ENCODE results near the gene CNTN5. TPM values are rescaled to one million over a fixed set of nuclear protein-coding genes. Genes with fewer than 3 reads are reported as not detected.

The CNTN5 gene
- polyA plus RNA-seq, 1 donor (not counting 4 experiments of a cell fraction or from before 2014, with no cell fraction given): not detected

GRCh38 chr11:99631618-99632017 is 610.9 kb downstream of the CNTN5 start:
- no peaks in the 10 kb centered on the region for H3K36me3 ChIP-seq (ENCODE audit: control insufficient read depth in 2 of 2, extremely low read depth in 1 of 2, insufficient read depth in 2 of 2, low read length in 2 of 2)
- H3K27ac ChIP-seq (ENCODE audit: control insufficient read depth, insufficient read depth, low read length): no peak overlapping the region
- H3K27me3 ChIP-seq (ENCODE audit: control insufficient read depth, extremely low read depth, insufficient read depth, low read length): no peaks in the 10 kb centered on the region
- dilution Hi-C loops (cut with MboI; ENCODE audit: extremely low pct_ligation_motif_present, low sequenced_read_pairs): no loop called here
- H3K4me1 ChIP-seq (ENCODE audit: control insufficient read depth, extremely low read depth, insufficient read depth, low read length): no peaks in the 10 kb centered on the region
- DNase-seq (ENCODE audit: low read depth, low spot score) (no peak), FAIRE-seq (no peak)
- H3K9me1 ChIP-seq (ENCODE audit: control insufficient read depth, extremely low read depth, insufficient read depth, low read length): no peaks in the 10 kb centered on the region
- no peaks in the 10 kb centered on the region for H3K79me2 ChIP-seq (ENCODE audit: control insufficient read depth, insufficient read depth, low read length)
- no peaks in the 10 kb centered on the region for H4K20me1 ChIP-seq (ENCODE audit: control insufficient read depth, extremely low read depth, insufficient read depth, low read length)
- no peak overlapping the region for H3K4me2 ChIP-seq (ENCODE audit: control insufficient read depth, extremely low read depth, insufficient read depth, low read depth, low read length)
- H2AFZ ChIP-seq (ENCODE audit: control insufficient read depth, low read length): no peak overlapping the region
- H3K4me3 ChIP-seq (ENCODE audit: control insufficient read depth in 2 of 3, extremely low read depth in 1 of 3, insufficient read depth in 2 of 3, low read depth in 1 of 3, low read length in 3 of 3): no peak overlapping the region
- no peaks in the 10 kb centered on the region for H3K9me3 ChIP-seq (ENCODE audit: control insufficient read depth, low read depth, low read length)
- H3K9ac ChIP-seq (ENCODE audit: control insufficient read depth, extremely low read depth, insufficient read depth, low read length): no peak overlapping the region
- TF ChIP-seq EZH2 (IDR thresholded peaks at IDR 0.05; ENCODE audit: low read length) (no peak), CTCF (optimal IDR thresholded peaks at IDR 0.05 in 1 of 3, IDR thresholded peaks at IDR 0.05 in 1 of 3, conservative IDR thresholded peaks at IDR 0.05 in 1 of 3; ENCODE audit: extremely low read depth in 1 of 3, insufficient read depth in 2 of 3, low read length in 3 of 3) (no peak)

GRCh38 chr11:99632969-99633368 is 612.2 kb downstream of the CNTN5 start:
- H3K27me3 ChIP-seq (ENCODE audit: control insufficient read depth, extremely low read depth, insufficient read depth, low read length): no peaks in the 10 kb centered on the region
- no peaks in the 10 kb centered on the region for H3K9me3 ChIP-seq (ENCODE audit: control insufficient read depth, low read depth, low read length)
- no peak overlapping the region for H3K4me3 ChIP-seq (ENCODE audit: control insufficient read depth in 2 of 3, extremely low read depth in 1 of 3, insufficient read depth in 2 of 3, low read depth in 1 of 3, low read length in 3 of 3)
- dilution Hi-C loops (cut with MboI; ENCODE audit: extremely low pct_ligation_motif_present, low sequenced_read_pairs): no loop called here
- H3K4me2 ChIP-seq (ENCODE audit: control insufficient read depth, extremely low read depth, insufficient read depth, low read depth, low read length): no peak overlapping the region
- H4K20me1 ChIP-seq (ENCODE audit: control insufficient read depth, extremely low read depth, insufficient read depth, low read length): no peaks in the 10 kb centered on the region
- H3K9ac ChIP-seq (ENCODE audit: control insufficient read depth, extremely low read depth, insufficient read depth, low read length): no peak overlapping the region
- no peaks in the 10 kb centered on the region for H3K9me1 ChIP-seq (ENCODE audit: control insufficient read depth, extremely low read depth, insufficient read depth, low read length)
- no peak overlapping the region for H2AFZ ChIP-seq (ENCODE audit: control insufficient read depth, low read length)
- H3K27ac ChIP-seq (ENCODE audit: control insufficient read depth, insufficient read depth, low read length): no peak overlapping the region
- no peak for TF ChIP-seq EZH2 (IDR thresholded peaks at IDR 0.05; ENCODE audit: low read length)
- no peak for TF ChIP-seq CTCF (optimal IDR thresholded peaks at IDR 0.05 in 1 of 3, IDR thresholded peaks at IDR 0.05 in 1 of 3, conservative IDR thresholded peaks at IDR 0.05 in 1 of 3; ENCODE audit: extremely low read depth in 1 of 3, insufficient read depth in 2 of 3, low read length in 3 of 3)
- DNase-seq (ENCODE audit: low read depth, low spot score): no peak
- no peaks in the 10 kb centered on the region for H3K36me3 ChIP-seq (ENCODE audit: control insufficient read depth in 2 of 2, extremely low read depth in 1 of 2, insufficient read depth in 2 of 2, low read length in 2 of 2)
- no peak for FAIRE-seq
- H3K4me1 ChIP-seq (ENCODE audit: control insufficient read depth, extremely low read depth, insufficient read depth, low read length): no peaks in the 10 kb centered on the region
- no peaks in the 10 kb centered on the region for H3K79me2 ChIP-seq (ENCODE audit: control insufficient read depth, insufficient read depth, low read length)
